Neuron (in vitro differentiated cells): ENCODE measurements around the gene PFKP.

Experiments
- H2AFZ ChIP-seq: one replicate; pipeline ENCODE4 v1.6.1; 2013; ENCODE audit warnings: low read depth, mild to moderate bottlenecking, inconsistent platforms, low read length, moderate library complexity
- H3K27me3 ChIP-seq: one replicate; pipeline ENCODE4 v1.6.1; 2013; ENCODE audit warnings: low read length; ENCODE audit not compliant: insufficient read depth
- H3K36me3 ChIP-seq: one replicate; pipeline ENCODE4 v1.6.1; 2013; ENCODE audit warnings: low read length; ENCODE audit not compliant: insufficient read depth
- H3K4me1 ChIP-seq: one replicate; pipeline ENCODE4 v1.6.1; 2013; ENCODE audit warnings: low read length; ENCODE audit not compliant: insufficient read depth
- H3K4me3 ChIP-seq: 2 replicates; pipeline ENCODE4 v1.5.1; 2013; ENCODE audit warnings: mild to moderate bottlenecking, low read length, moderate library complexity
- H3K9me3 ChIP-seq: one replicate; pipeline ENCODE4 v1.6.1; 2013; ENCODE audit warnings: low read length

The PFKP gene

DNA sequence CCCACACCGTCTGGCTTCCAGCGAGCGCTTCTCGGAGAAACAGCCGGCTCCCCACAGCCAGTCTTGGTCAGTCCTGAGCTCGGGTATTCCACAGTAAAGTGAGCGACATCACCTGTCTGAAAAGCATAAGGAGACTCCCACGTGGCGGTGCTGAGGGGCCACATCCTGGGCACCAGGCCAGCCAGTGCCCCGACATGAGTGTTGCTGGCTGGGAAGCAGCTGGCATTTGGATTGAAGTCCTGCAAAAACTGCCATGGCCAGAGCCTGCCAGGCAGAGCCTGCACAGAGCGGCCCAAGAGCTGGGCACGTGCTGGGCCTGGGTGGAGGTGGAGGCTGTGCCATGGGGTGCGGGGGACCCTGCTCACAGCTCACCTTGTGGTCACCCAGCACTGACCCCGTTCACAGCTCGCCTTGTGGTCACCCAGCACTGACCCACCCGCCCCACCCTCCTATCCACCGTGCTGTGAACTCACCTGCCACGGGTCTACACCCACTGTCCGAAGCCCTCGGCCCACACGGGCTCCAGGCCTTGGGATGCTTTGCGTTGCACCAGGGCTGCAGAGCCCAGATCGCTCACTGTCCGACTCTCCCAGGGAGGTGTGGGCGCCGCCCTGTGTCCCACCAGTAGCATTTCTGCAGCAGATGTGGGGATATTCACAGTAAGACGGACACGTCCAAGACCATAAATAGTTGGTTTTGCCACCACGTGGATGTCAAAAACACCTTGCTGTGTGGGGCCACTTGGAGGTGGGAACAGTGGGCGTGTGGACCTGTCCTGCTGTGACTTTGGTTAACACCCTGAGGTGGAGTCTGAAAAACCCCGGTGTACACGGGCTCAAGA lies 56.4 kb downstream of the PFKP start:
- no peak overlapping the region for H2AFZ ChIP-seq
- H3K4me3 ChIP-seq: no peak overlapping the region
- no peaks in the 10 kb centered on the region for H3K27me3 ChIP-seq
- no peaks in the 10 kb centered on the region for H3K9me3 ChIP-seq
- H3K36me3 ChIP-seq: no peaks in the 10 kb centered on the region
- H3K4me1 ChIP-seq: no peaks in the 10 kb centered on the region

DNA sequence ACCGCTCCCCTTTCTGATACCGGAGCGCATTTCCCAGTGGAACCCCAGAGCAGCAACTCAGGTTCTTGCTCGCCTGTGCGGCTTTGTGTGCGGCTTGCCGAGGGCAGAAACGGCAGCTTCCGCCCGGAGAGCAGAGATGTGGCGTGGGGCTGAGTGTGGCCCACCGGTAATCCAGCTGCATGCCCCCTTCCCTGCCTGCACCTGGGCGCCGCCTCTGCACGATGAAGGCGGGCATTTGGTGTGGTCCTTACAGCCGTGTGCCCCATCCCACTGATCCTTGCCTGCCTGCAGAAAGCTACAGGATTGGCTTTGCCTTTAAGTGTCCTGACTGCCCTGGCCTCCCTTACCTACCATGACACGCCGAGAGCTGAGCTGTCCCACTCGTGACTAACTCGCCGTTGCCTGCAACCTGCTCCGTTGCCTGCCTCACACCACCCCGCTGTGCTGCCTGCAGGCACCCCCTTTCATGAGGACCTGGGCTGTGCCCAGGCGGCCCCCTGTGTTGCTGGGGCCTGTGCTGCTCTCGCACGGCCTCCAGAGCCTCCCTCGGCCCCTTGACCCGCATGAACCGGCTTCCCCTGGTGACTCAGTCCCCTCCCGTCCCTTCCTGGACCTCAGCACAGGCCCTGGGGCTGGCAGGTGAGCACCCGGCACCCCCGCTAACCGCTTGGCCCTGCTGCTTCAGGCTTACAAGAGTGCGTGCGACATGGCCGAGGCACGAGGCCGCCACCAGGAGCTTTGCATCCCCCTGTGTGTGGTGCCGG lies 57.2 kb downstream of the PFKP start:
- no peaks in the 10 kb centered on the region for H3K36me3 ChIP-seq

DNA sequence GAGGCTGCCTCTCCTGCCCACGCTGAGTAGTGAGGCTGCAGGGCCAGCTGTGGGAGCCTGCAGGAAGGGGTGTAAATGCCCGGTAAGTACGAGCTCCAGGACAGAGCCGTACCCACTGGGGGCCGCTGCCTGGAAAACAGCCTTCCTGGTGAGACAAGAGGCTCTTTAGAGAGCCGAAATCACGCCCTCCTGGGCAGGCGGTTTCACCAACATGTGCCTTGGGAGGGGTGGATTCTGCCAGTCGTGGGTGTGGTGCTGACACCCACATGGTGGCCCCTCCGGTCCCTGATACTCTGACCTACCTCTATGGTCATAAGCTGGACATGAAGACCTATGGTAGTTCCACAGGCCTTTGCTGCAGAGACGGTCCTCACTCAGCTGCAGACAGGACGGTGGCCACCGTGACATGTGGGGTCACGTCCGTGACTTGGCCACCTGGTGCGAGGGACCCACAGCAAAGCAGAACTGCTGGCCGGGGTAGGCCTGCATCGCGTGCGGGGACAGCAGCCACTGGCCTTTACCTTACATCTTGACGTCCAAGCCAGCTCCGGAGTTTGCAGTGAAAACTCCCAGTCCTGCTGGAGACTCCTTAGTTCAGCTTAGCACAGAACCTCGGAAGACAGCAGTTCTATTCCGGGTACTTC lies 58.3 kb downstream of the PFKP start:
- no peak overlapping the region for H3K4me3 ChIP-seq

More for the DNA sequence above, 57.2 kb downstream of the PFKP start:
- peaks cover 2% of the 10 kb centered on the region for H3K9me3 ChIP-seq
- no peak overlapping the region for H3K4me3 ChIP-seq
- no peaks in the 10 kb centered on the region for H3K27me3 ChIP-seq
- no peaks in the 10 kb centered on the region for H3K4me1 ChIP-seq
- H2AFZ ChIP-seq: no peak overlapping the region

DNA sequence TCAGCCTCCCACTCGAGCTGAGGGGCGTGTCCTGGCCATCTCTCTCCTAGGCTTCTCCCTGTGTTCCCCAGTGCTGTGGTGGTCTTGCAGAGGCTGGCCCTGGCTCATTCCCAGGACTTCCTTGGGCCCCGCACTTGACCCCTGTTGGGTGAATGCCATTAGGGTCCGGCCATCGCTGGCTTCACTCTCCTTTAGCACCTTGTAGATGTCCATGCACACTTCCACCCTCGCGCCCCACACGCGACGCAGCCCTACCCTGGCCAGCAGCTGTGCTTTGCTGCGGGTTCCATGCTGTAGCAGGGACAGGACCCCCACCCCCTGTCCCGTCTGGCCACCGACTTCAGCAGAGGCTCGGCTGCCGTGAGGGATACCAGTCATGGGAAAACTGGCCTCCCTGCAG lies 58.9 kb downstream of the PFKP start:
- Histone ChIP-seq H3K4me3 (no peak overlapping the region), H3K36me3 (peaks cover 3% of the 10 kb centered on the region), H3K9me3 (peaks cover 2% of the 10 kb centered on the region), H3K27me3 (no peaks in the 10 kb centered on the region), H3K4me1 (no peaks in the 10 kb centered on the region), H2AFZ (no peak overlapping the region)

More for the DNA sequence above, 58.3 kb downstream of the PFKP start:
- Histone ChIP-seq H3K36me3 (peaks cover 3% of the 10 kb centered on the region), H3K4me1 (no peaks in the 10 kb centered on the region), H3K27me3 (no peaks in the 10 kb centered on the region), H2AFZ (no peak overlapping the region), H3K9me3 (peaks cover 2% of the 10 kb centered on the region)

DNA sequence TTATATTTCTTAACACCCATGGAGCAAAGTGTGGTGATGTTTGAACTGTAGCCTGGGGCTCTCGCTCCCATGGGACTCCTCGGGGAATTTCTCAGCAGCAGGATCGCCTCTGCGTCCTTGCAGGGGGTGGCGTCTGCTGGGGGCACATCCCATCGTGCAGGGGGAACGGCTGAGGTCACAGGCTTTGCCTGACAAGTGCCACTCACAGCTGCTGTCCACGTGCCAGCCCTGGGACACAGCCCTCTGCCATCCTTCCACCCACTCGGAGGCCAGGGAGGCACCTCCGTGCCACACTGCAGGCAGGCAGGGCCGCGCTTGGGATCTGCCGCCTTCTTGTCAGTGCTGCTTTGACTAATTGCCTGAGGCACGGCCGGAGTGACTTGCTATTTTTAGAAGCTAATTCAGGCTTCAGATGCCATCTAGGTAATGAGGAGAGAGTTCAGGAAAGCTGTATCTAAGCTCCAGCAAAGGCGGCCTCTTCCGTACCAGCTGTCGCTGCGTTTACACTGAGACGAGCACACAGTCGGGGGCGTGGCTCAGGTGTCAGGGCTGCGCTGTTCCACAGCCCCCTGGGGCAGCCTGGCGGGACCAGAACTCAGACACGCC lies 59.5 kb downstream of the PFKP start:
- Histone ChIP-seq H2AFZ (no peak overlapping the region), H3K9me3 (peaks cover 2% of the 10 kb centered on the region), H3K36me3 (peaks cover 3% of the 10 kb centered on the region), H3K27me3 (no peaks in the 10 kb centered on the region), H3K4me1 (no peaks in the 10 kb centered on the region), H3K4me3 (no peak overlapping the region)

DNA sequence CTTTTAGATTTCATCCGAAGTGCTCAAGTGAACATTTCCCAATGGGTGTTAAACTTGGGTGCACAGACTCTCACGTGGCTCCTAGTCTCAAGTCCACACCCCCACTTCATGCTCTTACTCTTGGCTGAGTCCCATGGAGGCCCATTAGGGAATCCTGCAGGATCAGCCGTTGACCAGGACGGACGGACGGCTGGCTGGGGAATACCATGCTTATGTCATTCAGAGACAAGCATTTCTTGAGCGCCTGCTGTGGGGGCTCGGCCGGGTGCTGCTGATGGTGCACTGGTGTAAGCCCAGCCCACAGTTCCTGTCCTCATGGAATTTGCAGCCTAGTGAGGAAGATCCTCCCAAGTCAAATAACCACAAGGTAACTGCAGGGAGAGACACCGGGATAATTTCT lies 60.6 kb downstream of the PFKP start:
- Histone ChIP-seq H3K4me3 (no peak overlapping the region), H3K36me3 (peaks cover 10% of the 10 kb centered on the region), H3K9me3 (peaks cover 2% of the 10 kb centered on the region), H3K27me3 (no peaks in the 10 kb centered on the region), H3K4me1 (no peaks in the 10 kb centered on the region), H2AFZ (no peak overlapping the region)

DNA sequence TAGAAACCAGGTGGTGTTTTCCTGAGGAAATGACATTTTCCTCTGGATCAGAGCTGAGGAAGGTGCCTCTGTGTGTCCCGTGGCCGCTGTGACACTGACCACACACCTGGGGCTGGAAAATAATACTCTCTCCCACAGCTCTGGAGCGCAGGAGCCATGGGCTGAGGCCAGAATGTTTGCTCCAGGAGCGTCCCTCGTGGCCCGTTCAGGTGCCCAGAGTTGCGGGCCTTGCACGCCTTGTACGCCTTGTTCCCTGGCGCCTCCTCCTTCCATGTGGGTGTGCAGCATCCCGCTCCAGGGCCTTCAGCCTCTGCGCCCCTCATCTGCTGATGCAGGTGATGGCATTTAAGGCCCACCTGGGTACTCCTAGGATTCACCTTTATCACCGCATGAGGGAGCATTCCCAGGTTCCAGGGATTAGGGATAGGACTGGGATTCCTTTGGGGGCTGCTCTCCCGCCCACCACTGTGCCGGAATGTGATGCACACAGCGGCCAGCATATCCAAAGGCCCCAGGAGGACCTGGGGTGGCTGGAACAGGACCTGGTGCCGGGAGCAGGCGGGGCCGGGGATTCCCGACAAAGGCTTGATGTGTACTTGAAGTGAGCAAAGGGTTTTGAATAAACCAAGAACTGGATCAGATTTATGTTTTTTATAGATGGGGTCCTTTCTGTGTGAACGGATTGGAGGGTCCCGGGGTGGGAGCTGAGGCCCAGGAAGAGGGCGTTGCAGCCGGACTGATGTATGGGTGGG lies 61.2 kb downstream of the PFKP start:
- no peaks in the 10 kb centered on the region for H3K27me3 ChIP-seq
- peaks cover 2% of the 10 kb centered on the region for H3K9me3 ChIP-seq
- no peak overlapping the region for H3K4me3 ChIP-seq
- H3K4me1 ChIP-seq: no peaks in the 10 kb centered on the region
- H2AFZ ChIP-seq: no peak overlapping the region
- H3K36me3 ChIP-seq: peaks cover 16% of the 10 kb centered on the region

DNA sequence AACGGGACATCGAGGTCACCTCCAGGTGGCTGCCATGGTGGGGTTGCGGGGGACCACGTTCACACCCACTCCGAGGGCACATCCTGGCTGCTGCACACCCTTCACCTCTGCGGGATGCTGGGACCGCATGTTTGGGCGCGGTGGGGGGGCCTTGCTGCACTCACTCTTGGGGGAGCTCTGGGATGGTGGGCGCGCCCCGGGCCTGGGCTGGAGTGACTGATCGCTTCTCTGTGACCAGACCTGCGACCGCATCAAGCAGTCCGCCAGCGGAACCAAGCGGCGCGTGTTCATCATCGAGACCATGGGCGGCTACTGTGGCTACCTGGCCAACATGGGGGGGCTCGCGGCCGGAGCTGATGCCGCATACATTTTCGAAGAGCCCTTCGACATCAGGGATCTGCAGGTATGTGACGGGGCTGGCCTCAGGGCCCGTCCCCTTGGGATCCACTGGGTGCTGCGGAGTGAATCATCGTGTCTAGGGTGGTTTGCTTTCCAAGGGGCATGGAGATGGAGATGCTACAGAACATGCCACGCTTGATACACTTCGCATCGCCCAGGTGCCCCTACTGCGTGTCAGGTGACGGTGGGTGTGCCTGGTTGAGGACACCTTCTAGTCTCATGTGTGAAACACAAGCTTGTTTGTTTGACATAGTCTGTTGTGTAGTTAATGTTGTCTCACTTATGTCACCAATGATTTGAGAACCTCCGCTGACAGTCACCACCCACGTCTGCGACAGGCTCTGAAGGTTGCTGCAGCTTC lies 62.4 kb downstream of the PFKP start:
- H3K36me3 ChIP-seq: peaks cover 27% of the 10 kb centered on the region
- H3K4me1 ChIP-seq: no peaks in the 10 kb centered on the region
- no peak overlapping the region for H3K4me3 ChIP-seq
- no peak overlapping the region for H2AFZ ChIP-seq
- H3K27me3 ChIP-seq: no peaks in the 10 kb centered on the region
- peaks cover 4% of the 10 kb centered on the region for H3K9me3 ChIP-seq

DNA sequence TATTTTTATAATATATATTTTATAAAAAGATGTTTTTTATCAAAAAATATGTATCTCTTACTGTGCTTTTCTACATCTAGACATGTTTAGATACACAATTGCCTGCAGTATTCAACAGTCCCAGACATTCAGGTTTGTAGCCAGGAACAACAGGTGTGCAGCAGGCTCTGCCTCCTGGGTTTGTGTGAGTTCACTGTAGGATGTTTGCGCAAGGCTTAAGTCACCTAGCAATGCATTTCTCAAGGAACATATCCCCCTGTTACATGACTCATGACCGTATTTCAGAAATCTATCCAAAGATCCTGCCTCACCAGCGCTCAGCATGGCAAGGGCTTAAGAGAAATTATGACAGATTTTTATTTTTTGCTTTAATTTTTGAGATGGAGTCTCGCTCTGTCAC lies 63.8 kb downstream of the PFKP start:
- no peak overlapping the region for H3K4me3 ChIP-seq
- H3K36me3 ChIP-seq: peaks cover 39% of the 10 kb centered on the region
- no peak overlapping the region for H2AFZ ChIP-seq
- no peaks in the 10 kb centered on the region for H3K27me3 ChIP-seq
- no peaks in the 10 kb centered on the region for H3K4me1 ChIP-seq
- H3K9me3 ChIP-seq: peaks cover 4% of the 10 kb centered on the region

DNA sequence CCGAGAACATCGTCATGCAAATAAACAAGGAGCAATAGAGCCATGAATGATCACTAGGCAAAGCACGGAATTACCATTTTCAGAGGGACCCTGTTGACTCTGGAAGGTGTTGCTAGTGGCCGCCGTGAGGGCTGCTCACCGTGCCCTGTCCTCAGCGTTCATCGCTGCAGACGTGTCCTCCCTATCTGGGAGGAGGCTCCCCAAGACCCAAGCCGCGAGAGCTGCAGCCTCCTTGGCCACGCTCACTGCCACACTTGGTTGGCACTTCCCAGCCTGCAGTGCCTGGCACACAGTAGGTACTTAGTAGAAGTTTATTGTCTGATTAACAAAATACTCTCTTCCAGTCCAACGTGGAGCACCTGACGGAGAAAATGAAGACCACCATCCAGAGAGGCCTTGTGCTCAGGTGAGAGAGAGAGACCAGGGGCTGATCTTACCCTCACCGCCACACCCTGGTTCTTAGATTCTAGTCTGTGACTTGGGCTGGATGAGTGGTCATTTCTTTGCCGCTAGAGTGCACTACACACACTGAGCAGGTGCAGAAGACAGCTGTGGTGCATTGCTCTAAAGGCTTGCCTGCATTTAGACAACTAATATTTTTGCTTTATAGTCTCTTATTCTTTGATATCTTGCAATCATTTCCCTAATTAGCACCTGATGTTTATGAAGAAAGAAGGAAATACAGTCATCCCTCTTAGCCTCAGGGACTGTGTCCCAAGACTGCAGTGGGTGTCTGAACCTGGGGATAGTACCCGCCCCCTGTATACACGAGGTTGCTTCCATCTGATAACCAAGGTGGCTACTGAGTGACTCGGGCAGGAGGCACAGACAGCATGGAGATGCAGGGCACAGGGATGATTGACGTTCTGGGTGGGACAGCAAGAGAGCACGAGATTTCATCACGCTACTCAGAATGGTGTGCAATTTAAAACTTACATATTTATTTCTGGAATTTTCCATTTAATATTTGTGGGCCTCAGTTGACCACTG lies 65.0 kb downstream of the PFKP start:
- H3K4me3 ChIP-seq: no peak overlapping the region
- H2AFZ ChIP-seq: no peak overlapping the region
- H3K9me3 ChIP-seq: peaks cover 6% of the 10 kb centered on the region
- H3K36me3 ChIP-seq: peaks cover 51% of the 10 kb centered on the region
- H3K4me1 ChIP-seq: no peaks in the 10 kb centered on the region
- no peaks in the 10 kb centered on the region for H3K27me3 ChIP-seq

DNA sequence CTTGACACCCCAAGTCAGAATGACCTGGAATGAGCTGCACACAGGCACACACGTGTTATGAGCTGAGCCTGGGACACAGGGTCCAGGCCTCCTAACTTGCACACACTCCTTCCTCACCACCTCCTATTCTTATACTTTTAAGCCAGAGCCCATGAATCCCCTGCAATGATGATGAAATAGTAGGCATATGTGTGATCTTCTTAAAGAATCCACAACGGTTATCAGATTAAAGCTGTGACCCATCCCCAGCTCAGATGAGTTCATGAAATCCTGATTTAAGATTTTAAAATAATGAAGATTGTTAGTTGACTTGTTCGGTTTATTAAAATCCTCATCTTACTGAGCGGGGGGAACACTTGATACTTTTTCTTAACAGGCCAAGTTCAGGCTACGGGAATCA lies 66.6 kb downstream of the PFKP start:
- Histone ChIP-seq H3K27me3 (no peaks in the 10 kb centered on the region), H2AFZ (no peak overlapping the region), H3K9me3 (peaks cover 6% of the 10 kb centered on the region), H3K4me3 (no peak overlapping the region), H3K36me3 (peaks cover 67% of the 10 kb centered on the region), H3K4me1 (no peaks in the 10 kb centered on the region)
